Measurements from ENCODE around the gene SHBG.
"Not testable (repeated sequence)": the region's sequence is repeated elsewhere in the genome, so short reads cannot be mapped to it uniquely, and the experiment has no call there.

GRCh38 chr17:7597561-7597960 lies 32.4 kb upstream of the SHBG start:
- TF ChIP-seq ZNF70 (CRISPR knock-in tag; IDR thresholded peaks at IDR 0.05); ZFP3 (CRISPR knock-in tag; IDR thresholded peaks at IDR 0.05); PATZ1 (CRISPR knock-in tag; IDR thresholded peaks at IDR 0.05; ENCODE audit: borderline replicate concordance); RARB (CRISPR knock-in tag; IDR thresholded peaks at IDR 0.05); POU6F1 (CRISPR knock-in tag; IDR thresholded peaks at IDR 0.05; ENCODE audit: borderline replicate concordance, low read depth); ZNF565 (CRISPR knock-in tag; conservative IDR thresholded peaks at IDR 0.05; ENCODE audit: low read depth); SNAI2 (CRISPR knock-in tag; IDR thresholded peaks at IDR 0.05); GLIS3 (CRISPR knock-in tag; IDR thresholded peaks at IDR 0.05); ISL1 (CRISPR knock-in tag; IDR thresholded peaks at IDR 0.05); CSDC2 (CRISPR knock-in tag; IDR thresholded peaks at IDR 0.05); CREB5 (CRISPR knock-in tag; IDR thresholded peaks at IDR 0.05; ENCODE audit: low read depth); ZFP30 (CRISPR knock-in tag; IDR thresholded peaks at IDR 0.05); TCF4 (CRISPR knock-in tag; IDR thresholded peaks at IDR 0.05; ENCODE audit: borderline replicate concordance): not testable (repeated sequence)

Measured in SK-N-SH treated with all-trans-retinoic acid at 6 μM for 48 hours (cell line).